ENCODE results near the gene CPLX3.

Gene CPLX3, protein sequence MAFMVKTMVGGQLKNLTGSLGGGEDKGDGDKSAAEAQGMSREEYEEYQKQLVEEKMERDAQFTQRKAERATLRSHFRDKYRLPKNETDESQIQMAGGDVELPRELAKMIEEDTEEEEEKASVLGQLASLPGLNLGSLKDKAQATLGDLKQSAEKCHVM

GRCh38 chr15:74826364-74826819 lies at the start of gene CPLX3:
TSS of gene CPLX3 (plus strand) at chr15:74826627. CDS start at chr15:74826704, 77 bp downstream.
- DNase-seq (ENCODE audit: extremely low read depth, low read depth), result no peak
- TF ChIP-seq CTCF (IDR thresholded peaks at IDR 0.05; ENCODE audit: low read depth, low read length), result no peak

DNA sequence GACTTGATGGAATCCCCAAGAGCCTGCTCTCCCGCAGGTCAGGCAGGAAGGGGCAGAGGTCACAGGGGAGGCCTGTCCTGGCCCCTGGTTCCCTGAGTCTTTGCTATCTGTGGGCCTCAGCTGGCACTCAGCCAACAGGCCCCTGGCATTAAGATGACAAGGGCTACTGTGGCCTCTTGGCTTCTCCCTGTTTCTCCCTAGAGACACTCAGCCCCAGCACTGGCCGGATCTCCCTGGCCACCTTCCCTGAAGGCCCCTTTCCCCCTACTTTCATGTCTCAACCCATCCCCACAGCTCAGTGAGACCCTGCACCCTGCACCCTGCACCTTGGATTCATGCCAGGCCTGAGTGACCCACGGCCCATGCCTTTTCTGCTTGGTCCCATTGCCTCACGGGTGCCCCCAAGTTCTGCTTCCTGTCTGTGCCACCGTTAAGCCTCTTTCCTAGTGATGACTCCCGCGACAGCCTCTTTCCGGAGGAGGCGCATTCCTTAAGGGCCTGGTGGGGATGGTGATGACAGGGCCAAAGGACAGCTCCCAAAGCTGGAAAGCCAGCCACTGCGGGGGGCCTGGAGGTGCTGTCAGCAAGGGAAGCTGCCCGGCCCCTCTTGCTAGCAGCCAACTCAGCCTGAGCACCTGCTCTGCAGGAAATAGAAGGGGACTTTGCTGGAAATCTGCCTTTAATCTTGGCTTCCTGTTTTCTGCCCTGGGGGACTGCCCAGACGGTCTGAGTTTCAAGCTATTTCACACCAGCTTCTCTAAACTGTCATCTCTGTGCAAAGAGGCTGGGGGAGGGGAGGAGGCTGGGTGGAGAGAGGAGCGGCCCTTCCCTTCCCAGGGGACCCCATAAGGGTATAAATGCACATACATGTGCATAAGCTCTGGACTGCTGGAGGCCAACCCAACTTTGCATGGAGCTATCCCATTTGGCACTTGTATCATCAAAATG lies 49.3 kb upstream of the CPLX3 start:
- no peak for TF ChIP-seq CTCF (IDR thresholded peaks at IDR 0.05; ENCODE audit: low read depth, low read length)
- DNase-seq (ENCODE audit: extremely low read depth, low read depth), result no peak

DNA sequence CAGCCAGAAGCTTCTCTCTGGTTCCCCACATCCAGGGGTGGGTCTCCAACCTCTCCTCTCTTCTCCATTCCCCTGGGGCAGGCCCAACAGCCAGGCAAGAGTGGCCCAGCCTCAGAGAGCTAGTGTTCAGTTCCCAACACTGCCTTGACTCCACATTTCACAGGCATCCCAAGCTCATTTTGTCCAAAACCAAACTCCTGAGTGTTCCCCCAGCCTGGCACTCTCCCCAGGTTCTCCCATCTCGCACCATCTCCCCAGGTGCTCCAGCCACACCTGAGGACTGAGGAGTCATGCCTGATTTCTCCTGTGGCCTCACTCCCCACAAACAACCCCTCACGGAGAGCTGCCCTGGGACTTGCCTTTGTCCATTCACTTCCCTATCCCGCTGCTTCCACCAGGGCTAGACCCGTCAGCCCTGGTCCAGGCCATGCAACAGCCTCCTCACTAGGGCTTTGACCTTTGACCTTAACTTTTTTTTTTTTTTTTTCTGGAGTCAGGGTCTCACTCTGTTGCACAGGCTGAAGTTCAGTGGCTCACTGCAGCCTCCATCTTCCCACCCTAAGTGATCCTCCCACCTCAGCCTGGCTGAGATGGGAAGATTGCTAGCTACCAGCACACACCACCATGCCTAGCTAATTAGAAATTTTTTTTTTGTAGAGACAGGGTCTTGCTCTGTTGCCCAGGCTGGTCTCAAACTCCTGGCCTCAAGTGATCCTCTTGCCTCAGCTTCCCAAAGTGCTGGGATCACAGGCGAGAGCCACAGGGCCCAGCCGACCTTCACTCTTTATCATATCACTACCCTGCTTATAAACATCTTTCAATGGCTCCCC lies 48.4 kb upstream of the CPLX3 start:
- TF ChIP-seq CTCF (IDR thresholded peaks at IDR 0.05; ENCODE audit: low read depth, low read length), result no peak
- DNase-seq (ENCODE audit: extremely low read depth, low read depth), result no peak

DNA sequence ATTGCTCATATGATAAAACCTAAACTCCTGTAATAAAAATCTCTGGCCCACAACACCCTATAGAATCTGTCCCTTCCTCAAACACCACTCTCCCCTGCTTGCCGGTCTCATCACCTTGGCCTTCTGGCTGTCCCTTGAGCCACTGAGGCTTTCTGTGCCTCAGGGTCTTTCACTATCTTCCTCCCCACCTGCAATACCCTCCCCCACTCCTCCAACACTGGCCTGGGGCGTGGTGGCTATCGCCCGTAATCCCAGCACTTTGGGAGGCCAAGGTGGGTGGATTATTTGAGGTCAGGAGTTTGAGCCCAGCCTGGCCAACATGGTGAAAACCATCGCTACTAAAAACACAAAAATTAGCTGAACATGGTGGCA lies 47.8 kb upstream of the CPLX3 start:
- TF ChIP-seq CTCF (IDR thresholded peaks at IDR 0.05; ENCODE audit: low read depth, low read length), result no peak
- no peak for DNase-seq (ENCODE audit: extremely low read depth, low read depth)

- no peak for TF ChIP-seq CTCF (IDR thresholded peaks at IDR 0.05; ENCODE audit: low read depth, low read length)
- DNase-seq (ENCODE audit: extremely low read depth, low read depth), result no peak
These were observed 47.2 kb upstream of the CPLX3 start for GRCh38 chr15:74779162-74779648.

GRCh38 chr15:74780523-74781430 lies 45.6 kb upstream of the CPLX3 start:
- DNase-seq (ENCODE audit: extremely low read depth, low read depth), result no peak
- TF ChIP-seq CTCF (IDR thresholded peaks at IDR 0.05; ENCODE audit: low read depth, low read length), result no peak
